ENCODE measurements around the gene PGBD5. TPM values are rescaled to one million over a fixed set of nuclear protein-coding genes. Genes with fewer than 3 reads are reported as not detected.

The PGBD5 gene
- total and polyA plus RNA-seq, 2 experiments from 2014 or later: 0.82 to 2.4 TPM

- Histone ChIP-seq H3K9me3 (ENCODE audit: low read depth) (no peaks in the 10 kb centered on the region), H3K4me3 (no peak overlapping the region), H3K27me3 (no peaks in the 10 kb centered on the region), H3K79me2 (no peaks in the 10 kb centered on the region), H3K36me3 (replicated peaks; ENCODE audit: insufficient read depth, low read depth) (no peaks in the 10 kb centered on the region), H4K20me1 (ENCODE audit: insufficient read depth, poor library complexity, severe bottlenecking) (no peaks in the 10 kb centered on the region), H3K4me1 (ENCODE audit: insufficient read depth) (peaks cover 5% of the 10 kb centered on the region), H3K27ac (no peak overlapping the region), H3K4me2 (no peak overlapping the region), H3K9me2 (replicated peaks; ENCODE audit: insufficient read depth) (no peaks in the 10 kb centered on the region), H2AFZ (no peak overlapping the region)
- TF ChIP-seq EZH2phosphoT487 (IDR thresholded peaks at IDR 0.05; ENCODE audit: low read depth, severe bottlenecking, unreplicated experiment) (no peak), CTCF (IDR thresholded peaks at IDR 0.05; ENCODE audit: poor library complexity) (no peak), EZH2 (IDR thresholded peaks at IDR 0.05; ENCODE audit: borderline replicate concordance) (no peak)
- no peak for DNase-seq (ENCODE audit: low spot score)
- WGBS (ENCODE audit: low lambda C conversion rate, missing lambda C conversion rate): 94% methylated on average over 20 of the region's 20 CpGs
Observed at GRCh38 chr1:230278871-230279582, 147.1 kb downstream of the PGBD5 start.

GRCh38 chr1:230278376-230278775 lies 147.8 kb downstream of the PGBD5 start:
- Histone ChIP-seq H3K4me1 (ENCODE audit: insufficient read depth) (peaks cover 5% of the 10 kb centered on the region), H3K9me2 (replicated peaks; ENCODE audit: insufficient read depth) (no peaks in the 10 kb centered on the region), H3K4me3 (no peak overlapping the region), H3K36me3 (replicated peaks; ENCODE audit: insufficient read depth, low read depth) (no peaks in the 10 kb centered on the region), H3K4me2 (no peak overlapping the region), H3K27ac (no peak overlapping the region), H3K79me2 (no peaks in the 10 kb centered on the region), H4K20me1 (ENCODE audit: insufficient read depth, poor library complexity, severe bottlenecking) (no peaks in the 10 kb centered on the region), H3K27me3 (no peaks in the 10 kb centered on the region), H3K9me3 (ENCODE audit: low read depth) (no peaks in the 10 kb centered on the region), H2AFZ (no peak overlapping the region)
- no peak for DNase-seq (ENCODE audit: low spot score)
- no peak for TF ChIP-seq CTCF (IDR thresholded peaks at IDR 0.05; ENCODE audit: poor library complexity)
- TF ChIP-seq EZH2phosphoT487 (IDR thresholded peaks at IDR 0.05; ENCODE audit: low read depth, severe bottlenecking, unreplicated experiment): no peak
- TF ChIP-seq EZH2 (IDR thresholded peaks at IDR 0.05; ENCODE audit: borderline replicate concordance): no peak
- 95% methylated on average over 7 of the region's 7 CpGs for WGBS (ENCODE audit: low lambda C conversion rate, missing lambda C conversion rate)

- peaks cover 5% of the 10 kb centered on the region for H3K4me1 ChIP-seq (ENCODE audit: insufficient read depth)
- no peaks in the 10 kb centered on the region for H3K79me2 ChIP-seq
- no peak overlapping the region for H3K27ac ChIP-seq
- H3K4me2 ChIP-seq: no peak overlapping the region
- H3K4me3 ChIP-seq: no peak overlapping the region
- no peak for DNase-seq (ENCODE audit: low spot score)
- TF ChIP-seq CTCF (IDR thresholded peaks at IDR 0.05; ENCODE audit: poor library complexity): no peak
- no peak for TF ChIP-seq EZH2 (IDR thresholded peaks at IDR 0.05; ENCODE audit: borderline replicate concordance)
- TF ChIP-seq EZH2phosphoT487 (IDR thresholded peaks at IDR 0.05; ENCODE audit: low read depth, severe bottlenecking, unreplicated experiment): no peak
- WGBS (ENCODE audit: low lambda C conversion rate, missing lambda C conversion rate): 60% methylated on average over 15 of the region's 15 CpGs
- no peaks in the 10 kb centered on the region for H3K9me2 ChIP-seq (replicated peaks; ENCODE audit: insufficient read depth)
- no peaks in the 10 kb centered on the region for H3K9me3 ChIP-seq (ENCODE audit: low read depth)
- no peak overlapping the region for H2AFZ ChIP-seq
- no peaks in the 10 kb centered on the region for H4K20me1 ChIP-seq (ENCODE audit: insufficient read depth, poor library complexity, severe bottlenecking)
- no peaks in the 10 kb centered on the region for H3K27me3 ChIP-seq
- no peaks in the 10 kb centered on the region for H3K36me3 ChIP-seq (replicated peaks; ENCODE audit: insufficient read depth, low read depth)
Observed at GRCh38 chr1:230277201-230278025, 148.7 kb downstream of the PGBD5 start.
